ENCODE results near the gene RAB22A.
A peak's percentile ranks its signal among the peaks of the same experiment; 100 is the strongest.

RAB22A gene

DNA sequence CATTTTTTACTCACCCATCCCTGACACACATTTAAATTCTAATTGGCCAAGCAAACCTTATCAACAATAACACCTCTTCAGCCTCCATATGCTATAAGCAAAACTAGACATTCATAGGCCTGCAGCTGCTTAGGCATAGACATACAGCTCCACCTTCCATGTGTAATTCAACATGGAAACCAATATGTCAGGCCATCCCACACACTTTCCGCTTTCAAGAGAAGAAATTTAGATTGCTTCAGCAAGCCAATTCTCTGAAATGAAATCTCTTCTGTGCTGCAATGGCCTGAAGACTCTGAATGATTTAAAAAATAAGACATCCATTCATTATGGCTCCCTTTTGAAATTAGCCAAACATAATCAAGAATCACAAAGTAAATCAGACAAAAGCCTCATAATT is 4.5 kb upstream of the RAB22A start:
- no peak for DNase-seq

DNA sequence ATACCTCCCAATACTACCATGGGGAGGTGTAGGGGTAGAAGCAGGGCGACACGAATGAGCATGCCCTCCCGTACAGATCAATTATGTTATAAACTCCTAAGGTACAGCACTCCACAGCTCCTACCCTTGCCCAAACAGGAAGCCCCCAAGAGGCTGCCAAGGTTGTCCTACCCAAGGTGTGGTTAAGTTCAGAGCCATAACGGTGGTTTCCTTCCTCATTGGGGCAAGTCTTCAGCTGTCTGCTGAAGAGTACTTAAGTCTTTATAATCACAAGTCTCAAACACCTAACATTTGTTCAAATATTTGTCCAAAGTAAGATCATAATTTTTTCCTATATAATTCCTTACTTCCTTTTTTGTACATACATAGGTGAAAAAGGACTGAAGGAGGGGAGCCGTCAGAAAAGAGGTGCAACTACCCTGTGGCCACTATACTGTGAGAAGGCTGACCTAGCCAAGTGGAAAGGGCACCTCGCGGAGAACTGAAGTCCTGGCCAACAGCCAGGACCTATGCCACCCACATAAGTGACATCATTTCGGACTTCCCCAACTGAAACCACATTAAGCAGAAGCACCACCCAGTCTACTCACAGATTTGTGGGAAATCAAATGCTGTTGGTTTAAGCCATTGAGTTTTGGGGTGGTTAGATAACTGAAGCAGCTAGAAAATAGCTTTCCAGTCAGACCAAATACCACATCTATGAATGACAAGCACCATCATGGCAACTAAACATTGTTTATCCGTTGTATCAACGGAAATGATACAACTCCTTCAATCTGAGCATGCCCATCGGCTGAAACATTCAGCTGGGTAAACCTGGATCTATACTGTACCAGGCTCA is 2.9 kb upstream of the RAB22A start:
- DNase-seq = no peak

- no peak for DNase-seq
Measured at GRCh38 chr20:58307270-58307669, 2.2 kb upstream of the RAB22A start.

DNA sequence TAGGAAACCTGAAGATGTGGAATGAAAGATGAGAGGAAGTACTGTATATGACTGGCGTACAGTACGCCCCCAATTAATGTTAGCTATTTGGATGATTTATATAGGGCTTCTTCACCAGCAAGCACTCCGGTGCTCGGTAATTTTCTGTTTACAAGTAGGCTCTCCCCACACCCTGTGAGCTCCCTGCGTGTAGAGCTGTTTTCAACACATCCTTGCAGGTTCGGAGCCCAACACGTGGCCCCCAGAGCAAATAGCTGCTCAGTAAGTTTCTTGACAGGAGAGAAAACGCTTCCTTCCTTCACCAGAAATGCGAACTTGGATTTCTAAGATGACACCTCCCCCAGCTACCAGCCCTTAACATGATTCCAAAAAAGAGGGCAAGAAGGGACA is 1.2 kb upstream of the RAB22A start:
- no peak for DNase-seq

- peak; percentile 44 for DNase-seq
Measured at GRCh38 chr20:58308680-58309527, 611 bp upstream of the RAB22A start.

GRCh38 chr20:58310291-58310782 is 822 bp downstream of the RAB22A start:
- no peak for DNase-seq

- no peak for DNase-seq
Measured at GRCh38 chr20:58312836-58313235, 3.3 kb downstream of the RAB22A start.

DNA sequence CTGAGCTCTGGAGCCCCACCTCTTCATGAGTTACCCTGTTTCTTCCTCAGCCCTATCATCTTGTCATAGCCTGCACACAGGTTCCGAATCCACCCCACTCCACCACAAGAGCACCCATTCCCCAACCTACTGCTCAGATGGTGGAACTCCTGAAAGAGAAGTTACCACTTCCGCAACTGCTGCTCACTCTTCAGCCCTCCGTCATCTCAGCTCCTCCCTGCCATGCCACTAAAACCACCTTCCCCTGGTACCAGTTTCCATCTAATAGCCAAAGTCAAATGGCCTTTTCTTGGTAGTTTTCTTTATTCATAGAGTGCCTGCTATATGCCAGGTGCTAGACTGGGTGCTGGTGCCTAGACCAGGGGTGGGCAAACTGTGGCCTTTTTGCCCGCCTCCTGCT is 3.9 kb downstream of the RAB22A start:
- DNase-seq = no peak

GRCh38 chr20:58321205-58321604 is 11.7 kb downstream of the RAB22A start:
- no peak for DNase-seq

DNA sequence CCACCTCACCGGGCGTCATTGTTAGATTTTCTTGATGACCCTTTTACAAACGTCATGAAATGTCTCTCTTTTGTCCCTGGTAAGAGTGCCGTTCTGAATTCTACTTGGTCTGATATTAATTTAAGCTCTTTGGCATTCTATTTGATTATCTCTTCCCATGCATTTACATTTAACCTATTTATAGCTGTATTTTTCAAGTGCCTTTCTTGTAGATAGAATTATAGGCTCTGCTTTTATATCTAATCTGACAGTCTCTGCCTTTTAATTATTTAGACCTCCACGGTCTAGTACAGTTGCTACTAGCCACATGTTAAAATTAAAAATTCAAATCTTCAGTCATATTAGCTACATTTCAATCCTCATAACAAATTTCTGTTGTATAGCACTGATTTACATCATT is 12.6 kb downstream of the RAB22A start:
- no peak for DNase-seq

GRCh38 chr20:58325912-58326311 is 16.4 kb downstream of the RAB22A start:
- DNase-seq = no peak

DNA sequence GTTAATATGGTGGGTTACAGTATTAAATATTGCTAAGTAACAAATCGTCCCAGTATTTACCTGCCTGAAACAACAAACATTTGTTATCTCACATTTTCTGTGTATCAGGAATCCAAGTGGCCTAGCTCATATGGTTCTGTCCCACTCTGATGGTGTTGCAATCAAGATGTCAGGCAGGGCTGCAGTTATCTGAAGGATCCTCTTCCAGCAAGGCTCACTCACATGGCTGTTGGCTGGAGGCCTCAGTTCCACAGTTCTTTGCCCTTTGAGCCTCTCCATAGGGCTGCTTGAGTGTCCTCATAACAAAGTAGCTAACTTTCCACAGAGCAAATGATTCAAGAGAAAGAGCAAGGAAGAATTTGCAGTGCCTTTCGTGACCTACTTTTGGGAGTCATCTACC is 17.7 kb downstream of the RAB22A start:
- no peak for DNase-seq

- no peak for DNase-seq
Measured at GRCh38 chr20:58328836-58329235, 19.3 kb downstream of the RAB22A start.

GRCh38 chr20:58329711-58330110 is 20.2 kb downstream of the RAB22A start:
- no peak for DNase-seq

- DNase-seq = no peak
Measured at GRCh38 chr20:58330249-58330648, 20.7 kb downstream of the RAB22A start.

DNA sequence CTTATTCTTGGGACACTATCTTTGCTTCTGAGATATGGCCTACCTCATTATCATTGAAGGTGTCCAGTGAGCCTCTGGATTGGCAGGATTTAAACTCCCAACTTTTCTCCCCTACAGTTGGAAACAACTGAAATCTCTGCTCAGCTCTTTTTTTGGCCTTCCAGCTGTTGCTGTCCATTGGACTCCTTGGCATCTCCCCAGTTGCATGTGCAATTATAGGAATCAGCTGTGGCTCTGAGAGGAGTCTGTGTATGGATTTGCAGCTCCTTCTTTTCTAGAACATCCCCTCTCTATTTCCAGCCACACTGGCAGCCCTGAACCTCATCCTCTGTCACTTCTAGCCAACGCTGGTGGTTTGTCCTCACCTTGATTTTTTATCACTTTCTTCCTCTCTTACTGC is 21.2 kb downstream of the RAB22A start:
- no peak for DNase-seq

DNA sequence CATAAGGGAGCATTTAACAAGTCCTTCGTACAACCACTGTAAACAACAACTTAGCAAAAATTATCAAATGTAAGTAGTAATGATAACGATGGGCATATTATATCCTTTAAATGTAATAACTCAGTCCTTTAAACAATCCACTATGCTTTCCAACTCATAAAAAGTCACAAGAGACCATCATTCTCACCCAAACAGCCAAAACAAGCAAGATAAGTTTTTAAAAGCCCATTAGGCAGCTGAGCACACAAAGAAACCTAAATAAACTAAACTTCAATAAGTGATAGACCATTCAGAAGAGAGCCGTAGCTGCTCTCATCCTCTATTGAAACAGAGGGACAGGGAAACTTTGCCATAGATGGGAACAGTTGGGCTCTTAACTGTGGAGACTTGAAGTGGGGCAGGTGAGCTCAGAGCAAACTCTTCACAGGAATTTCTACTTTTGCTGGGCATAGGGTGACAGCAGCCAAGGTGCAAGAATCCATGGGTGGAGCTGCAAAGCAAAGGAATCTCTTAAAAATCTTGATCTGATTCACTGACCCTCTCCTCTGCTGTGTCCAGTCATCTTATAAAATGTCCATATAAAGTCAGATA is 22.5 kb downstream of the RAB22A start:
- DNase-seq = no peak

DNA sequence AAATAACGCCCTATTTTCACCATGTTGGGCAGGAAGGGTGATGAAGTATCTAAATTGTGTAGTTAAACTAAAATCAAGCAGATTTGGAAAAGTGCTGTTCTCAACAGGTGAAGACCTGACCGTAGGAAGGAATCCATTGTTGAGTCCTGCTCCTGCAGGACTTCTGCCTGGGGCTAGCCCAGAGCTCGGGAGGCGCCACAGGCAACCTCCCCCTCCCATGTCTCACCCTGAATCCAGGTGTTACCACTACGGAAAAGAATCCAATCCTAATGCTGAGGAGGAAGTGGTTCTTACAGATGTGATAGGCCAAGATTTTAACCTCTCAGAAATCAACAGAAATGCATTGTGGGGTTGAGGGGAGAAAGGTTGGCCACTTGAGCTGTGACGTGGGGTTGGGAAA is 30.2 kb downstream of the RAB22A start:
- no peak for DNase-seq

GRCh38 chr20:58340151-58340550 is 30.6 kb downstream of the RAB22A start:
- no peak for DNase-seq

DNA sequence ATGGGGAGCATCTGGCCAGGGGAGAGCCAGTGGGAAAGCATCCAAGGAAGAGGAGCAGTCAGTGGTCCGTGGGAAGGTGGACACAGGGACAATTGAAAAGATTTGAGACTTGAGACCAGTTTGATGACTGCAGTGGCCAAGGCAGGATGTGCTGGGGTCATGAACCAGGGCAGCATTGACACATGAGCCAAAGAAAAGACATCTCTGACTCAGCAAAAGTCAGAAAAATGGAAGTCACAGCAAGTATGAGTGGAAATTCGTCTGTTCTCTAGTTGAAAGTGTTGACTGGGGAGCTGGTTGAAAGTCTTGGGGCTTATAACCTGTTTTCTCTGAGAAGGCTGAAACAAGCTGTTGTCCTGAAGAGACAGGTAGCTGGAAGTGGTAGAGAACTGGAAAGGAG is 31.3 kb downstream of the RAB22A start:
- DNase-seq = no peak

DNA sequence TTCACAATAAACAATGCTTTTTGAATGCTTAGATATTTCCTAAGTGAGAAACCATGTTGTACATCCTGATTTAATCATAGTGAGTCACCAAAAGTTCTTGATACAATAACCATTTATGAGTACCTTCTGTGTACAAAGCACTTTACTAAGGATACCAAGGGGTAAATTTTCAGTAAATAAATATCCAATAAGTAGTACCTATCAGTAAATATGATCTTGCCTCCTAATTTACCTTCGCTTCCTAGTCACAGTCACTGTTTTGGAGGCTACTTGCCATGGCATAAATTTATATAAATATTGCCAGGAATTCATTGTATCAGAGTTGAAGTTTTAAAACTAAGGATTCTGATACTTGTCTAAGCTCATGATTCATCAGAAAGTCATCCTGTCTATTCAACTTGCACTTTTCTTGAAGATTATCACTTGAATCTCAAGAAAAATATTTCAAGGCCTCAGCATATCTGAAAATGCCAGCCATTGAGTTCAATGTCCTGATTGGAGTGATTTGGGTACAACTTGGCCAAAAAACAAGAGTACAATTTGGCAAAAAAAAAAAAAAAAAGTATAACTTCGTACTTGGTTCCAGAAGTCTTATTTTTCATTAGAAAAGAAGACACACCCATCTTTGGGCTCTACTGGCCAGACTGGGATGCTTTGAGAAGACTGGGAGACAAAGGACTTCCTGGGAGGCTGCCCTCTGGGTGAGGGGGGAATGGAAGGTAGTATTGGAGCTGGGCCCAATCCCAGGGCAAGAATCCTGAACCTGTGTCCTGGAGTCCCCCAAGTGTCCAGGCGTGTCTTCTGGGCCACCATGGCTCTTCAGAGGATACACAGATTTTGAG is 32.8 kb downstream of the RAB22A start:
- peak; percentile 66 for DNase-seq

DNA sequence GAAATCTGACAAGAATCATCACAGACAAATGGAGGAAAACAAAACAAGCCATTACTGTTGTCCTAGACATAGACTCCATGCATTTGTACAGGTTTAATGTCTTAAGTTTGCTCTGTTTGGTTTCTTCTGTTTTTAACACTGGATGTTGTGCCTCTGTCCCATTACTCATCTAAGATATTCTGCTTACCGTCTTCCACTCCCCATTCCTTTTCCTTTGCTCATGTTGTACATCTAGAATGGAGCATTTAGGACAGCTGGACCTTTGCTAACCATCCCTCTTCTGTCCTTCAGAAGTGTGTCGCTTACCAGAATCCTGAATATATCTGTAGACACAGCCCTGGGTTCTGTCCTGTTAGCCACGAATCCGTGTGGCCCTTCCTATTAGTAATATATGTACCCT is 35.2 kb downstream of the RAB22A start:
- DNase-seq = peak; percentile 16

- peak; percentile 66 for DNase-seq
Measured at GRCh38 chr20:58349570-58349969, 40.1 kb downstream of the RAB22A start.

All from fibroblast of upper back skin (primary cell).